Fibroblast of mammary gland (primary cell): ENCODE measurements around the gene FGF12.

Source experiments
- DNase-seq: peaks from one replicate; pipeline ENCODE4 v3.0.0-alpha.2; 2010; ENCODE audit warnings: low read depth
- H3K4me3 ChIP-seq: 2 replicates; pipeline ENCODE4 v1.5.1; 2011; ENCODE audit warnings: low read depth, mild to moderate bottlenecking, low read length, moderate library complexity; ENCODE audit not compliant: control insufficient read depth
- CTCF ChIP-seq: conservative IDR thresholded peaks from 2 replicates; pipeline ENCODE4 v1.5.1; 2011; ENCODE audit warnings: low read depth, low read length, inconsistent platforms; ENCODE audit not compliant: control insufficient read depth, insufficient read depth

FGF12 gene

GRCh38 chr3:192653862-192654261 lies 73.5 kb downstream of the FGF12 start:
- H3K4me3 ChIP-seq: no peak overlapping the region
- TF ChIP-seq CTCF: no peak
- DNase-seq: no peak

- H3K4me3 ChIP-seq: no peak overlapping the region
- TF ChIP-seq CTCF: no peak
- DNase-seq: peak; percentile 0
These were observed 74.6 kb downstream of the FGF12 start for GRCh38 chr3:192652727-192653126.

GRCh38 chr3:192651836-192652512 lies 75.4 kb downstream of the FGF12 start:
- no peak for TF ChIP-seq CTCF
- no peak for DNase-seq
- no peak overlapping the region for H3K4me3 ChIP-seq

DNA sequence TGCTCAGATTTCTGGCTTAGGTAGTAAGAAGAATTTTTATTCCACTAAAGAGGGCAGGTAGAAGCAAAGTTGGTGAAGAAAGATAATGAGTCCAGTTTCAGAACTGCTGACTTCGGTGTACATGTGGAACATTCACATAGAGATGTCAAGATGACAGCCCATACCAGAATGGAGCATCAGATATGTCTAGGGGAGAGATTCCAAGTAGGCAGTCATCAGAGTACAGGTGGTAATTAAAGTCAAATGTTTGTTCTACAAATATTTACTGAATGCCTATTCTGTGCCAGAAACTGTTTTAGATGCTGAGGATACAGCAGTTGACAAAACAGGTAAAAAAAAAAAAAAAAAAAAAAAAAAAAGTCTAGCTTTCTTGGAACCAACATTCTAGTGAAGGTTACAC lies 81.9 kb downstream of the FGF12 start:
- DNase-seq: no peak
- H3K4me3 ChIP-seq: no peak overlapping the region
- TF ChIP-seq CTCF: no peak

- no peak for DNase-seq
- no peak overlapping the region for H3K4me3 ChIP-seq
- no peak for TF ChIP-seq CTCF
These were observed 84.7 kb downstream of the FGF12 start for GRCh38 chr3:192642651-192643050.

DNA sequence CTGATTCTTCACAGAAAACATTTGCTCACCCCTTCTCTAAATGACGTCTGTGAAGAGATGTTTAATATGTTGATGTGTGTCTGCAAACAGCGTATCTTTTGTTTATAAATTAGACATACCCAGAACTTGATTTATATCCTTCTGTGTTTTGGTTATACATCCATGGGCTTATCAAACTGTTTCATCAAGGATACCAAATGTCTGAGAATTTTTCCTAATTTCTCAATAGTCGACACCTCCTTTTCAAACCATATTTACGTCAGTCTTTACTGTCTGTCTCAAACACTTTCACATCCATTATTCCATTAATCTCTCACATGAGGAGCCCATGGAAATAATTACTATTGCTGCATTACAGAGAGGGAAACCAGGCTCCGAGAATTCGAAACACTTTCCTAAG lies 85.4 kb downstream of the FGF12 start:
- TF ChIP-seq CTCF: no peak
- H3K4me3 ChIP-seq: no peak overlapping the region
- no peak for DNase-seq

DNA sequence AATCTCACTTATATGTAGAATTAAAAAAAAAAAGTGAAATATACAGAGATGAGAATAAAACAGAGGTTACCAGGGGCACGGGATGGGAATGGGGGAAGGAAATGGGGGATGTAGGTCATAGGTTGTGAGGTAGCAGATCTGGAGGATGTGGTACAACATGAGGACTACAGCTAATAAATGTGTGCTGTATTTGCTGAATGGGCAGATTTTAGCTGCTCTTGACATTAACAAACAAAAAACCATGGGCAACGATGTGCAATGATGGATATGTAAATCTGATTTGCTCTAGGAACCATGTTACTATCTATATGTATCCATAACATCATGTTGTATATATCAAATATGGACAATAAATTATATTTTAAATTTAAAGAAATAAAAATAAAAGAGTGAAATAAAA lies 87.4 kb downstream of the FGF12 start:
- H3K4me3 ChIP-seq: no peak overlapping the region
- TF ChIP-seq CTCF: no peak
- DNase-seq: no peak
